GM19395 (cell line): Measurements from ENCODE around the gene CSRNP3.

Experiments used
- ATAC-seq: cut with Tn5 transposase; IDR thresholded peaks from one replicate; pipeline ENCODE4 v1.9.1; 2021; ENCODE audit warnings: mild to moderate bottlenecking, moderate library complexity; ENCODE audit not compliant: unreplicated experiment

Gene CSRNP3

DNA sequence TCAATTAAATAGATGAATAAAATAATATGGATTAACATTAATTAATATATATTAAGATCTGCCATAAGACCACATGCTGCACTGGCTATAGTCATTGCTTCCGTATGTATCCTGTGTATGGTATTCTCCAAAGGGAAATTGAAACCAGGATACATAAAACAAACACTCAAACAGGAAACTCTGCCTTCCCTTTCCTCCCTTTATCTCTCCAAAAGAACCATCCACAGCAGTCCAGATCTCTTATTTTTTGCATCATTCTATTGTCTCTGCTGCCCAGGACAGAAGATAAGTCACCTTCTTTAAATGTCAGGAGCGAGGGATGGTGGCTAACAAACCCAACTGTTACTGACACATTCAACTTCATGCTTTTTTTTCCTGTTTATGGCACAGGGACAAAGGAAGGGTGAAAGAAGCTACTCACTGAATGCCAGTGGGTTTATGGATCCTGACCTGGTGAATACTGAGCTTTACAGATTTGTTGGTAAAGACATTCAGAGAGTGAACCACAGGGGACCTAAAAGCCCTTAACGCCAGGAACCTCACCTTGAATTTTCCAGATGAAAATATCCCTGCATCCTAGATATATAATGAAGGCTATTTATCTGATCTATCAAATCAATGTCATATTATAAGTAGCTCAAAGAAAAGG is 67.5 kb downstream of the CSRNP3 start:
- ATAC-seq = no peak

DNA sequence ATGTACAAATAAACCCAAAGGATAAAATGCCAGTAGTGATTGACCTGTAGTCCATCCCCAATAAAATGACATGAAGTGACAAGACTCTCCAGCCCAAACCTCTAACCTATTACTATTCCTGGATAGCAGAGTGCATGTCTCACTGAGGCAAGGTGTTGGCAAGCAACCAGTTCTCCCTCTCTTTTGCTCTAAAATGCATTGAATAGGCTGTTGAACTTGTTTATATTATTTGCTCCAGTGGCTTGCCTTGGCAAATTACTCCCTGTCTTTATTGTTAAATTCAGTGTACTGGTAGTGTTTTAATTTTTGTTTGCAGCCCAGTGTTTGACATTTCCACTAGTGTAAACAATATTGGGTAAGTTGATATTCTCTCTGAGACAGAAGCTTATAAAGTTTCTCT is 70.5 kb downstream of the CSRNP3 start:
- no peak for ATAC-seq

DNA sequence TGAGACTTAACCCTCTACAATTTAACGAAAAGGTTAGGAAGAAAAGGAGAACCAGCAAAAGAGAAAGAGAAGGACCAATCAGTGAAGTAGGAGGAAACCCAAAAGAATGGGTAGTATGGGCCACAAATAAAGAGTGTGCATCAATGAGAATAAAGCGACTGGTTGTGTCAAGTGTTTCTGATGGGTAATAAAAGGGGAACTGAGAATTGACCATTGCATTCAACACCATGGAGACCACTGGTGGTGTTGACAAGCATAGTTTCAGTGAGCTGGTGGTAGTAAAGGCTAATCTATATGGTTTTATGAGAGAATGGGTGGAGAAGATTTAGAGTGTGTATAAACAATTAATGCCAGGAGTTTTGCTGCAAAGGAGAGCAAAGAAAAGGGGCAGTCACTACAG is 75.4 kb downstream of the CSRNP3 start:
- peak; percentile 94 for ATAC-seq

GRCh38 chr2:165547900-165548299 is 78.4 kb downstream of the CSRNP3 start:
- ATAC-seq = no peak

GRCh38 chr2:165549619-165550018 is 80.1 kb downstream of the CSRNP3 start:
- no peak for ATAC-seq

- no peak for ATAC-seq
These were observed 89.3 kb downstream of the CSRNP3 start for GRCh38 chr2:165558832-165559231.

DNA sequence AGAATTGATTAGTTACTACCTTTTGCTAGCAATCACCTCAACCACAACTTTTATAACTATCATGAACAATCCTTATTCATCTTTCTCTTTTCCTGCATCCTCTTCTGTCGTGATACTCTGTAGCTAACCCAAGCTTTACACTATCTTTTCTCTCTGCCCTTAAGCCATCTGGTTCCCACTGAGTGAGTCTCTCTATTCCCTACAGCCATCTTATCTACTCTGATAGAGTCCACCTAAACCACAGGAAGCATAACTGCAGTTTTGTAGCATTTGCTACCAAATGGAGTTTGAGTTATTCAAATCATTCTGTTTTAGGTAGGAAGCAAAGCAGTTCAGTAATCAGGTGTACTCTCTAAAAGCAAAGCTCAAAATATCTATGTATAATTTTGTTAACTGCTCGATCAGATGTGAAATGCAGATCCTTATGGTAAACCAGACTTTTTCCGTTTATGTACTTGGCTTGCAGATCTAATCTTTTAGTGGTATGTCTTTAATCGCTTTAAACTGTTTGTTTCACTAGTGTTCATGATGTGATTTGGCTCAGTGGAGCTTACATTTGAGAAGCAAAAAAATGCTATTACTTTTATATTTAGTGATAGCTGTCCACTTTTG is 91.0 kb downstream of the CSRNP3 start:
- ATAC-seq = no peak

- no peak for ATAC-seq
These were observed 92.0 kb downstream of the CSRNP3 start for GRCh38 chr2:165561516-165561915.

GRCh38 chr2:165562233-165562632 is 92.7 kb downstream of the CSRNP3 start:
- no peak for ATAC-seq

GRCh38 chr2:165563468-165564225 is 94.1 kb downstream of the CSRNP3 start:
- ATAC-seq = no peak

DNA sequence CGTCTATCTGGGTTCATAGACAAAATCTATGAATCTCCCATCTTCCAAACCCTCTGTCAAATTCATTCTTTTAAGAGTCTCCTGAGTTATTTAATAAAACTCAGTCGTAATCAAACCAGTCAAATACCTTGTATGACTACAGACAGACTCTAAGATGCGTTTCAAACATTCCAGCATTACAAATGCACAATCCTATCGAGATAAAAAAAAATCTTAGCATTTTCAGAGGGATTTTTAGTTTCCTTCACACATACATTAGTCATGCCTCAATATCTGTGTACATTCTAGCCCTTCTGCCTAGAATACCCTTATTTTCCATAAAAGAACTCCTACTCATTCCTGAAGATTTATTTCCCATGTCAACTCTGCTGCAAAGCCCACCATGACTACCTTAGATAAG is 96.5 kb downstream of the CSRNP3 start:
- ATAC-seq = no peak

- no peak for ATAC-seq
These were observed 97.8 kb downstream of the CSRNP3 start for GRCh38 chr2:165567273-165567672.

GRCh38 chr2:165568361-165568760 is 98.9 kb downstream of the CSRNP3 start:
- ATAC-seq = no peak

GRCh38 chr2:165571477-165571876 is 102.0 kb downstream of the CSRNP3 start:
- ATAC-seq = no peak

GRCh38 chr2:165572151-165572550 is 102.7 kb downstream of the CSRNP3 start:
- no peak for ATAC-seq

- no peak for ATAC-seq
These were observed 104.3 kb downstream of the CSRNP3 start for GRCh38 chr2:165573534-165574461.

DNA sequence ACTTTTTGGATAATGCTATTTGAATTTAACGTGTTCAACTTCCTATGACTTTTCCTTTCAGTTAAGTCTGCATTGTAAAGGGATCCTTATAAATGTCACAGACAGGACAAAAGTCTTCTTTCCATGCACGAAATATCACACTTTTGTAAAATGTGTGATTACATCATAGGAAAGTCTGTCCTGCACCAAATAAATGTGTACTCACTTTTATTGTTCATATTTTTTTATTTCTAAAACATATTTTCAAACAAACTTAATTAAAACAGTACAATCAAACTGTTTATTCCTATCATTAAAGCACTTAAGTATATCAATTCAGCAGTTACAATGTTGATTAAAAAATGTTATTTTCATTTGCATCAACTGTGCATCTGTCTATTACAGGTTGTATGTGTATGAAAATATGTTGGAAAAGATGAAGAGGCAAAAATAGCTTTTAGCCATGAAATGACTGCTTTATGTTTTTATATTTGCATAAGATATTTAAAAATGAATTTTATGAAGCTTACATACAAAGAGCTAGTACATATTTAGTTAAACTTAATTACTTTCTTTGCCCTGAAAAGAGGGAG is 105.6 kb downstream of the CSRNP3 start:
- ATAC-seq = no peak

- no peak for ATAC-seq
These were observed 107.1 kb downstream of the CSRNP3 start for GRCh38 chr2:165576409-165577154.

DNA sequence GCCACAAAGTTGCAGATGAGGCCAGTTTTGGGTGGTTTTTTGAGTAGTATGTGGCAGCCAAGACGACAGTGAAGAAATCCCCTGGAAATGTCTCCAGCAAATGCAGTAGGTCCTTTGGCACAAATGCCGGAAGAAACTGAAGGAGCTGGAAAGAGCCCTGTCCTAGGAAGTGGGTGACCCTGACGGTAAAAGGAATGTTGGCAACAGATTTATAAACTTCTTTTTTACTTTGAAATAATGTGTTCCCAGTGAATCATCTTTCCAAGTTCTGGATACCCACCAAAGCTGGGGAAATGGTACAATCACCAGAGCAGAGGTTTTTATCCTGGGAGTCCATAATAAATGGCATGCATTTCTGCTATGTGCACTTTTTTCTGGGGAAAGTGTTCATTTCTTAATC is 112.9 kb downstream of the CSRNP3 start:
- ATAC-seq = no peak

DNA sequence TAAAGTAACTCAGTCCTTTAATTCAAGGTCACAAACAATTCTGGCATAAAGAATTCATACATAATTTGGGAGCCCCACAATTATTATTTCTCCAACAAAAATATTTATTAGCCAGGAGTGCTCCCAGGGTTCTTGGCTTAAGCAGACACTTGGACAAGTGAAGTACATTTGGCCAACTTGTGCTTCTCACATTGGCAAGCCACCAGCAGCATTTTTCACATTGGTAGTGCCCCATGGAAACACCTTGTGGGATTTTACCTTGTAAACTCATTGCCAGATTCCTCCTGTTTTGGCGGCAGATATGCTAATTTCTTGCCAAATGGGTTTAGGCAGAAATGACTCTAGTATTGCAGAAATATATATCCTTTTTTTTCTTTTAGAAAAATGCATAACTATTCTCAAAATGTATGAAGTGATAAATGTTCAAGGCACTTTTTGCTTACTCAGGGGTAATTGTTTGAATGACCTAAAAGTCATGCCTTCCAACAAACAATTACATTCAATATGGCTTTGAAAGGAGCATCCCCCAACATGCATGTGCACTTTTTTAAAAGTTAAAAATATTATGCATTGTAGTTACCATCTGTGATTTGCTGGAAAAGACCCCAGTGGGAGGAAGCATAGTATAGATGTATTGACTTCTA is 113.5 kb downstream of the CSRNP3 start:
- no peak for ATAC-seq
